Measurements from ENCODE around the gene KIAA1217. TPM values are rescaled to one million over a fixed set of nuclear protein-coding genes. Genes with fewer than 3 reads are reported as not detected.

KIAA1217 gene
- polyA plus RNA-seq, 2 of the 4 experiments (the other 2 are of a cell fraction) = 1.5 to 2.7 TPM

GRCh38 chr10:24569828-24570657 is 361.1 kb downstream of the KIAA1217 start:
- Histone ChIP-seq H3K4me2 (no peak overlapping the region), H3K27ac (no peak overlapping the region), H3K4me1 (no peaks in the 10 kb centered on the region), H3K4me3 (no peak overlapping the region), H3K9me3 (no peaks in the 10 kb centered on the region)
- 48% methylated on average over 12 of the region's 12 CpGs for WGBS (ENCODE audit: missing lambda C conversion rate)
- FAIRE-seq (no peak), ATAC-seq (no peak; a peak in 1 of 6 replicates), DNase-seq (ENCODE audit: low read depth in 1 of 2, low spot score in 1 of 2) (no peak)
- ChIA-PET CTCF (interaction anchor here (1.0 kb wide), 2 partner anchors 14 to 51 kb away, joined by 3 to 4 read pairs; no protein-coding TSS in a partner anchor), POLR2A (no interaction called here)
- TF ChIP-seq SREBF2 (IDR thresholded peaks at IDR 0.05) (no peak), CBX2 (IDR thresholded peaks at IDR 0.05; ENCODE audit: borderline replicate concordance, low read depth) (no peak), HDAC2 (IDR thresholded peaks at IDR 0.05) (no peak)

DNA sequence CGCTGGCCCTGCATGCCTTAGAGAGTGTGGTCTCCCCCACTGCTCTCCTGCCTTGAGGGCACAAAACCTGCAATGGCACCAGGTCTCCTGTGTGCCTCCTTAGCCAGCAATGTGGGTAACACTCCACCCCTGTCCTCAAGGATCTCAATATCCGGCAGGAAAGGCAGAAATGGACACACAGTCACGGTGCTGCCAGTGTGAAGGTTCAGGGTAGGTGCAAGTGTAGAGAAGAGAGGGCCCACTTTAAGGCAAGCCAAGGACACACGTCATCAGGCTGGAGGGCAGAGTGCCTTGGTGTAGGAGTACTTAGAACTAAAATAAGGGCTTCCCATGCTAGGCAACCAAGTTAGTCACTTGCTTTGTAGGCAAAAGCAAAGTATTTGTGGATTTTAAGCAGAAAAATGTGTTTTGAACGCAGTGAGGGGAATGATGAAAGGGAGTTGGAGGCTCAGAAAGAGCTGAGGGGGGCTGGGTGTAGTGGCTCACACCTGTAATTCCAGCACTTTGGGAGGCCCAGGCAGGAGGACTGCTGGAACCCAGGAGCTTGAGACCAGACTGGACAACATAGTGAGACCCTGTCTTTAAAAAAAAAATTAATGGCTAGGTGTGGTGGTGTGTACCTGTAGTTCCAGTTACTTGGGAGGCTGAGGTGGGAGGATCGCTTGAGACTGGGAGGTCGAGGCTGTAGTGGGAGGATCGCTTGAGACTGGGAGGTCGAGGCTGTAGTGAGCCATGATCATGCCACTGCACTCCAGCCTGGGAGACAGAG is 361.9 kb downstream of the KIAA1217 start:
- POLR2A ChIA-PET = no interaction called here
- no peak for ATAC-seq
- no peak for FAIRE-seq
- 57% methylated on average over 9 of the region's 9 CpGs for WGBS (ENCODE audit: missing lambda C conversion rate)
- Histone ChIP-seq H3K27ac (no peak overlapping the region), H3K4me2 (no peak overlapping the region), H3K4me1 (no peaks in the 10 kb centered on the region), H3K9me3 (no peaks in the 10 kb centered on the region), H3K4me3 (no peak overlapping the region)
- DNase-seq (ENCODE audit: low read depth in 1 of 2, low spot score in 1 of 2) = no peak
- no peak for TF ChIP-seq HEYL (CRISPR knock-in tag; IDR thresholded peaks at IDR 0.05)
- TF ChIP-seq, protein P1, sequence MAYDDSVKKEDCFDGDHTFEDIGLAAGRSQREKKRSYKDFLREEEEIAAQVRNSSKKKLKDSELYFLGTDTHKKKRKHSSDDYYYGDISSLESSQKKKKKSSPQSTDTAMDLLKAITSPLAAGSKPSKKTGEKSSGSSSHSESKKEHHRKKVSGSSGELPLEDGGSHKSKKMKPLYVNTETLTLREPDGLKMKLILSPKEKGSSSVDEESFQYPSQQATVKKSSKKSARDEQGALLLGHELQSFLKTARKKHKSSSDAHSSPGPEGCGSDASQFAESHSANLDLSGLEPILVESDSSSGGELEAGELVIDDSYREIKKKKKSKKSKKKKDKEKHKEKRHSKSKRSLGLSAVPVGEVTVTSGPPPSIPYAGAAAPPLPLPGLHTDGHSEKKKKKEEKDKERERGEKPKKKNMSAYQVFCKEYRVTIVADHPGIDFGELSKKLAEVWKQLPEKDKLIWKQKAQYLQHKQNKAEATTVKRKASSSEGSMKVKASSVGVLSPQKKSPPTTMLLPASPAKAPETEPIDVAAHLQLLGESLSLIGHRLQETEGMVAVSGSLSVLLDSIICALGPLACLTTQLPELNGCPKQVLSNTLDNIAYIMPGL (CRISPR knock-in tag; IDR thresholded peaks at IDR 0.05; ENCODE audit: borderline replicate concordance) = no peak
- no peak for TF ChIP-seq RCOR1 (IDR thresholded peaks at IDR 0.05; ENCODE audit: low read depth, low read length)
- no peak for TF ChIP-seq USF2 (IDR thresholded peaks at IDR 0.05)
- TF ChIP-seq FOSB (CRISPR knock-in tag; IDR thresholded peaks at IDR 0.05) = no peak
- no peak for TF ChIP-seq ESRRA (IDR thresholded peaks at IDR 0.05; ENCODE audit: borderline replicate concordance, low read length)
- TF ChIP-seq MAFK (IDR thresholded peaks at IDR 0.05; ENCODE audit: partially characterized antibody) = no peak
- TF ChIP-seq, protein P2, sequence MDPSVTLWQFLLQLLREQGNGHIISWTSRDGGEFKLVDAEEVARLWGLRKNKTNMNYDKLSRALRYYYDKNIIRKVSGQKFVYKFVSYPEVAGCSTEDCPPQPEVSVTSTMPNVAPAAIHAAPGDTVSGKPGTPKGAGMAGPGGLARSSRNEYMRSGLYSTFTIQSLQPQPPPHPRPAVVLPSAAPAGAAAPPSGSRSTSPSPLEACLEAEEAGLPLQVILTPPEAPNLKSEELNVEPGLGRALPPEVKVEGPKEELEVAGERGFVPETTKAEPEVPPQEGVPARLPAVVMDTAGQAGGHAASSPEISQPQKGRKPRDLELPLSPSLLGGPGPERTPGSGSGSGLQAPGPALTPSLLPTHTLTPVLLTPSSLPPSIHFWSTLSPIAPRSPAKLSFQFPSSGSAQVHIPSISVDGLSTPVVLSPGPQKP (IDR thresholded peaks at IDR 0.05; ENCODE audit: low read depth, low read length) = no peak
- TF ChIP-seq POLR2AphosphoS2 (conservative IDR thresholded peaks at IDR 0.05; ENCODE audit: low read length) = no peak
- TF ChIP-seq, protein P3, sequence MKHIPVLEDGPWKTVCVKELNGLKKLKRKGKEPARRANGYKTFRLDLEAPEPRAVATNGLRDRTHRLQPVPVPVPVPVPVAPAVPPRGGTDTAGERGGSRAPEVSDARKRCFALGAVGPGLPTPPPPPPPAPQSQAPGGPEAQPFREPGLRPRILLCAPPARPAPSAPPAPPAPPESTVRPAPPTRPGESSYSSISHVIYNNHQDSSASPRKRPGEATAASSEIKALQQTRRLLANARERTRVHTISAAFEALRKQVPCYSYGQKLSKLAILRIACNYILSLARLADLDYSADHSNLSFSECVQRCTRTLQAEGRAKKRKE (CRISPR knock-in tag; IDR thresholded peaks at IDR 0.05; ENCODE audit: low read depth) = no peak
- TF ChIP-seq PHF8 (IDR thresholded peaks at IDR 0.05; ENCODE audit: borderline replicate concordance, low read depth) = no peak
- TF ChIP-seq CHD2 (IDR thresholded peaks at IDR 0.05; ENCODE audit: low read length, partially characterized antibody) = no peak
- no peak for TF ChIP-seq RARB (CRISPR knock-in tag; IDR thresholded peaks at IDR 0.05)
- no peak for TF ChIP-seq CTCF (IDR thresholded peaks at IDR 0.05)
- TF ChIP-seq SMC3 (IDR thresholded peaks at IDR 0.05) = no peak
- TF ChIP-seq CEBPB (IDR thresholded peaks at IDR 0.05) = no peak
- TF ChIP-seq RAD21 (conservative IDR thresholded peaks at IDR 0.05 in 1 of 2, IDR thresholded peaks at IDR 0.05 in 1 of 2) = no peak
- no peak for TF ChIP-seq FOSL2 (IDR thresholded peaks at IDR 0.05)
- TF ChIP-seq FOSL2 (CRISPR knock-in tag; IDR thresholded peaks at IDR 0.05) = no peak
- TF ChIP-seq KDM5A (IDR thresholded peaks at IDR 0.05) = no peak
- CTCF ChIA-PET = interaction anchor here (1.0 to 1.2 kb wide), 2 partner anchors 13 to 52 kb away, joined by 3 to 5 read pairs; no protein-coding TSS in a partner anchor
